WTC11 (cell line): Measurements from ENCODE around the gene CCDC88B.
"Not testable (repeated sequence)": the region's sequence is repeated elsewhere in the genome, so short reads cannot be mapped to it uniquely, and the experiment has no call there.

Source experiments
- CTCF ChIP-seq: fragments of 200-600 bp; IDR thresholded peaks from 2 replicates; pipeline ENCODE4 v1.8.0; 2022; ENCODE audit warnings: antibody characterized with exemption
- E2F4 ChIP-seq: sonication (generic); formaldehyde crosslinking; IDR thresholded peaks from 2 replicates; pipeline ENCODE4 v1.8.1; 2022; ENCODE audit warnings: low read depth, mild to moderate bottlenecking, moderate library complexity, missing genetic modification reagents, borderline replicate concordance
- FOXK1 ChIP-seq: sonication (generic); formaldehyde crosslinking; IDR thresholded peaks from 2 replicates; pipeline ENCODE4 v1.8.0; 2022; ENCODE audit warnings: mild to moderate bottlenecking, moderate library complexity, missing genetic modification reagents
- ZNF425 ChIP-seq: fragments of 250-450 bp; sonication (Bioruptor Pico); conservative IDR thresholded peaks from 2 replicates; pipeline ENCODE4 v1.9.0; 2021; ENCODE audit warnings: mild to moderate bottlenecking
- TF ChIP-seq, protein P1 (sequence below): sonication (generic); formaldehyde crosslinking; IDR thresholded peaks from 2 replicates; pipeline ENCODE4 v1.8.1; 2023; ENCODE audit warnings: mild to moderate bottlenecking, missing genetic modification reagents, borderline replicate concordance

- TF ChIP-seq FOXK1 (CRISPR knock-in tag); CTCF; E2F4 (CRISPR knock-in tag); ZNF425 (CRISPR knock-in tag): not testable (repeated sequence)
- TF ChIP-seq, protein P1, sequence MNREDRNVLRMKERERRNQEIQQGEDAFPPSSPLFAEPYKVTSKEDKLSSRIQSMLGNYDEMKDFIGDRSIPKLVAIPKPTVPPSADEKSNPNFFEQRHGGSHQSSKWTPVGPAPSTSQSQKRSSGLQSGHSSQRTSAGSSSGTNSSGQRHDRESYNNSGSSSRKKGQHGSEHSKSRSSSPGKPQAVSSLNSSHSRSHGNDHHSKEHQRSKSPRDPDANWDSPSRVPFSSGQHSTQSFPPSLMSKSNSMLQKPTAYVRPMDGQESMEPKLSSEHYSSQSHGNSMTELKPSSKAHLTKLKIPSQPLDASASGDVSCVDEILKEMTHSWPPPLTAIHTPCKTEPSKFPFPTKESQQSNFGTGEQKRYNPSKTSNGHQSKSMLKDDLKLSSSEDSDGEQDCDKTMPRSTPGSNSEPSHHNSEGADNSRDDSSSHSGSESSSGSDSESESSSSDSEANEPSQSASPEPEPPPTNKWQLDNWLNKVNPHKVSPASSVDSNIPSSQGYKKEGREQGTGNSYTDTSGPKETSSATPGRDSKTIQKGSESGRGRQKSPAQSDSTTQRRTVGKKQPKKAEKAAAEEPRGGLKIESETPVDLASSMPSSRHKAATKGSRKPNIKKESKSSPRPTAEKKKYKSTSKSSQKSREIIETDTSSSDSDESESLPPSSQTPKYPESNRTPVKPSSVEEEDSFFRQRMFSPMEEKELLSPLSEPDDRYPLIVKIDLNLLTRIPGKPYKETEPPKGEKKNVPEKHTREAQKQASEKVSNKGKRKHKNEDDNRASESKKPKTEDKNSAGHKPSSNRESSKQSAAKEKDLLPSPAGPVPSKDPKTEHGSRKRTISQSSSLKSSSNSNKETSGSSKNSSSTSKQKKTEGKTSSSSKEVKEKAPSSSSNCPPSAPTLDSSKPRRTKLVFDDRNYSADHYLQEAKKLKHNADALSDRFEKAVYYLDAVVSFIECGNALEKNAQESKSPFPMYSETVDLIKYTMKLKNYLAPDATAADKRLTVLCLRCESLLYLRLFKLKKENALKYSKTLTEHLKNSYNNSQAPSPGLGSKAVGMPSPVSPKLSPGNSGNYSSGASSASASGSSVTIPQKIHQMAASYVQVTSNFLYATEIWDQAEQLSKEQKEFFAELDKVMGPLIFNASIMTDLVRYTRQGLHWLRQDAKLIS (CRISPR knock-in tag): not testable (repeated sequence)
These were observed 16.0 kb upstream of the CCDC88B start for GRCh38 chr11:64323984-64324383.
